CD4-positive, alpha-beta T cell treated with Interleukin-15 for 1 hour (primary cell): ENCODE data around the gene MFSD1.

Experiments
- DNase-seq: peaks from one replicate; pipeline ENCODE4 v3.0.0-alpha.2; 2020

MFSD1 gene

GRCh38 chr3:158820521-158820920, 18.7 kb downstream of the MFSD1 start:
- no peak for DNase-seq

- no peak for DNase-seq
Observed at GRCh38 chr3:158821847-158822246, 20.0 kb downstream of the MFSD1 start.

GRCh38 chr3:158823426-158823825, 21.6 kb downstream of the MFSD1 start:
- no peak for DNase-seq

GRCh38 chr3:158827773-158828172, 25.9 kb downstream of the MFSD1 start:
- DNase-seq = no peak

GRCh38 chr3:158830391-158830790, 28.5 kb downstream of the MFSD1 start:
- no peak for DNase-seq

- no peak for DNase-seq
Observed at GRCh38 chr3:158831861-158832260, 30.0 kb downstream of the MFSD1 start.

- DNase-seq = no peak
Observed at GRCh38 chr3:158835631-158836030, 33.8 kb downstream of the MFSD1 start.

GRCh38 chr3:158836312-158836711, 34.5 kb downstream of the MFSD1 start:
- DNase-seq = no peak

- no peak for DNase-seq
Observed at GRCh38 chr3:158837240-158837639, 35.4 kb downstream of the MFSD1 start.

- DNase-seq = no peak
Observed at GRCh38 chr3:158839966-158840365, 38.1 kb downstream of the MFSD1 start.

GRCh38 chr3:158841387-158841786, 39.5 kb downstream of the MFSD1 start:
- DNase-seq = no peak

- no peak for DNase-seq
Observed at GRCh38 chr3:158842976-158843375, 41.1 kb downstream of the MFSD1 start.

GRCh38 chr3:158845765-158846350, 44.0 kb downstream of the MFSD1 start:
- DNase-seq = no peak

- no peak for DNase-seq
Observed at GRCh38 chr3:158846803-158847451, 45.1 kb downstream of the MFSD1 start.

- DNase-seq = no peak
Observed at GRCh38 chr3:158847452-158847821, 45.6 kb downstream of the MFSD1 start.

GRCh38 chr3:158847885-158848284, 46.0 kb downstream of the MFSD1 start:
- DNase-seq = no peak

GRCh38 chr3:158849757-158850156, 47.9 kb downstream of the MFSD1 start:
- DNase-seq = no peak

- DNase-seq = no peak
Observed at GRCh38 chr3:158859362-158859761, 57.5 kb downstream of the MFSD1 start.

GRCh38 chr3:158863247-158863646, 61.4 kb downstream of the MFSD1 start:
- DNase-seq = no peak

- DNase-seq = no peak
Observed at GRCh38 chr3:158864492-158864891, 62.6 kb downstream of the MFSD1 start.

- DNase-seq = no peak
Observed at GRCh38 chr3:158875700-158876099, 73.8 kb downstream of the MFSD1 start.
